Central memory CD4-positive, alpha-beta T cell (primary cell): Measurements from ENCODE around the gene PTTG2.

Experiments
- DNase-seq: peaks from one replicate; pipeline ENCODE4 v3.0.0; 2022

The PTTG2 gene

DNA sequence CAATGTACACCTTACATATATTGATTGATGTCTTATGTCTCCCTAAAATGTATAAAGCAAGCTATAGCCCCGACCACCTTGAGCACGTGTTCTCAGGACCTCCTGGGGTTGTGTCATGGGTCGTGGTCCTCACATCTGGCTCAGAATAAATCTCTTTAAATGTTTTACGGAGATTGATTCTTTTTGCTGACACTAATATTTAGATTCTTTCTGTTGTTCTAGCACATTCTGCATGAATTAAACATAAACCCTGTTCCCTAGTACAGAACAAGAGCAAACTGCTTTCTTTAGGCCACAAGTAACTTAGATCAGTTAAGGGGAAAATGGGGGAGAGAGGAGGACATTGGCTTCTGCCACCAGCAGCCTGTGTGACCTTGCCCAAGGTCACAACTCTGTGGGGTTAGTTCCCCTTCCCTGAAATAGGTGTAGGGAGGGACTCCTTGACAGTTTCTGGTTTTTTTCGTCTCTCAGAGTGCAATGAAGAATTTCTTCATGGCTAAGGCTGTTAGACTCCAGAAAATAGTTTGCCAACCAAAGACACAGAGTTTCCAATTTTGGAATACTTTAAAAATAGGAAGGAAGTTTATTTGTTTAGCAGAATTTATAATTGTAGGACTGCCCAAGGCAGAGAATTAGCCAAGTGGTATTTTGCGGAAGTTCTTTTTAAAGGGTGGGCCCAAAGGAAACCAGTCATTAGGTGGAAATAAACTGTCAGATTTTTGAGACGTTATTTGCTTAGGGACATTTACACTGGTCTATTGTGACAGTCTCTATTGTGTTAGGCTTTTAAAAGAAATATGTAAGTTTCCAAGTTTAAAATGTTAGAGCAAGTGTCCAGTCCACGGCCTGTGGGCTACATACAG, 29.4 kb downstream of the PTTG2 start:
- DNase-seq, result no peak

DNA sequence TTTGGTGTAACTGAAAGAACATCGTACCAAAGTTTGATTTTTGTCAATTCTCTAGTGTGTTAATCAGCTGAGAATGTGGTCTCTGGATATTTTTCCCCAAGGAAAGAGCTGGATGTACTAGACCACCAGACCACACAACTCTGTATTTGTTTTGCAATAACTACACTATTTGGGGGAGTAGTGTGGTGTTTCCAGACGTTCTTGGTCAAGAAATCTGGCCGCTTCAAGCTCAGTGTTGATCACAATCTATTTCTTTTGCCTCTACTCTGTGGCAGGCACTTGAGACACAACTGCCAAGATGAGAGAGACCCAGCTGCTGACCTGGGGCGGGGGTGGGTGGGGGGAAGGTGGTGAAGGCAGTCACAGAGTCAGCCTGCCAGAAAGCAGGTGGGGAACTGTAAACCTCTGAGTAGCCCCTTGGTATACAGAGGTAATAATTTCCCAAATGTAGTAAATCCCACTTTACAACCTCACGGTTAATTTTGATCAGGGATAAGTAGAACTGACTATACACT, 30.6 kb downstream of the PTTG2 start:
- no peak for DNase-seq

DNA sequence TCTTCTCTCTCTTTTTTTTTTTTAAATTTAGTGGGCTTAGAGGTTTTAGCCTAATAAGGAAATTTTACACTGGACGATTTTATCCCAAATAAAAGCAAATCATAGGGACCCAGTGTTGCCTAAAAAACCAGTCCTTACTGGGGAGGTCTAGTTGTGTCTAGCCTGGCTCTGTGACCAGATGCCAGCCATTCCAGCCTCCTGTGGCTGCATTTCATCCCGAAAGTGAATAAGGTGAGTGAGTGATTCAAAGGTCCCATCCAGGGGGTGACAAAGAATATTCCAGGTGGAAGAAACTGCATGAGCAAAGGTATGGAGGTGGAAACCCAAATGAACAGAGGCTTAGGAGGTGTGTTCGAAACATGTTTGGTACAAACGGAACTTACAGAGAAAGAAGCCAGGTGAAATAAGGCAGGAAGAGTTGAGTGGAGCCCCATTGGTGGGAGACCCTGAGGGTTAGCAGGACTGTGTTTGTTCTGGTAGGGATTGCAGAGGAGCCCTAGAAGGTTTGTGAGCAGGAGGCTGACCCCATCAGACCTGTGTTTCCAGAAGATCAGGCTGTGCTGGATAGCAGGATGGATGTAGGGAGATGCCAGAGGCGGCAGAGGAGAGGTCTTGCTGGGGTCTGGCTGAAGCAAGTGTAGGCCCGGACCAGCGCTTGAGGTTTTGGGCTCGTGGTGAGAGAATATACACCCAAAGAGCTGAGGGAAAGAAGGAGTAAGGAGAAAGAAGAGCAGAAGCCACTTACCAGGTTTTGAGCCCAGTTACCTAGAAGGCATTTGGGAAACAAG, 31.6 kb downstream of the PTTG2 start:
- no peak for DNase-seq

DNA sequence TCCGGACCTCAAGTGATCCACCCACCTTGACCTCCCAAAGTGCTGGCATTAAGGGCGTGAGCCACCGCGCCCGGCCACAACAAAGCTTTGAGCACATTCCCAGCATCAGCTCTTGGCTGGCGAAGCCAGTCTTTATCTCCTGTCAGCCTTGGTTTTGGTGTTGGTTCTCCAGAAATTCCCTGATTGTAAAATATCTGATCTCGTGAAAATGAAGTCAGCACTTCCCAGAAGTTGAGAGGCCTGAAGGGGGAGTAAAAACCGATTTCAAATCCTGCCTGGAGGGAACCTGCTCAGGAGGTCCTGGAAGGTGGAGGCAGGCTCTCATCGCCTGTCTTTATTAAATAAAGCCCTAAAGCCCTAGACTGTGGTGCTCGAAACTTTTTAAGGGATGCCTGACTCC, 33.6 kb downstream of the PTTG2 start:
- no peak for DNase-seq

DNA sequence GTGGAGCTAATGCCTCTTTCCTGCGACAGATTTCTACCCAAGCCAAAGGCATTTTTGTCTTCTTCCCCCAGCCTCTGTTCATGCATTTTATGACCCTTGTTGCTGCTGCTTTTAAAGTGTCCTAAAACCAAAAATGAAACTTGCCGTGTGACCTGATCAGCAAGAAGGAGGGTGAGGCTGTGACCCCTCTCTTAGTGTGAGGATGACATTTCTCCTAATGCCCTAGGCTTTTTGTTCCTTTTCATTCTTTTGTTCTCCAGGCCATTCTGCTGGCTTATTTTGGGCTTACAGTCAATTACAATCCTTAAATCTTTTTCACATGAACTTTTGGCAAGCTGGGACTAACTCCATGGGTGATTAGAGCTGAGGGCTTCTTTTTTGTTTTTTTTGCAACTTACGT, 34.4 kb downstream of the PTTG2 start:
- DNase-seq, result no peak

DNA sequence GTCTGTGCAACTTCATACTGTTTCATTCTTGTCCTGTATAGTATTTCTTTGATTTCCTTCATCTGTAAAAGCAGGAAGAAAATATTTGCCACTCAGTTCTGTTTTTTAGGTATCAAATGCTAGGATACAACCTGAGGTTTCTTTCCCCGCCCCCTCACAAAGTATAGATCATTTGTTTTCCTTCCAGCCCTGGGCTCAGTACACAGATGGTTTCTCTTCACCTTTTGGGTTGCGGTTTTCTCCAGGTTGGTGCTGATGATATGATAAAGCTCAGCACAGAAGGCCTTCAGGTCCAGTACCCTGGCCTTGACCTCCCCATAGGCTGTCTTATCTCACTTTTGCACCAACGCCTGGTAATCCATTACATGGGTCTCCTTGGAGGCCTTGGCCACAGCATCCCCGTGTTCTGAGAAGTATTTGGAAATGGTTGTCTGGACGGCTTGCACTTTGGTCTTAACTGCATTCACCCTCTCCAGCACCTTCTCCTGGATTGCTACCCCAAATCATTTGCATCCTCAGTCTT, 35.2 kb downstream of the PTTG2 start:
- DNase-seq, result no peak

DNA sequence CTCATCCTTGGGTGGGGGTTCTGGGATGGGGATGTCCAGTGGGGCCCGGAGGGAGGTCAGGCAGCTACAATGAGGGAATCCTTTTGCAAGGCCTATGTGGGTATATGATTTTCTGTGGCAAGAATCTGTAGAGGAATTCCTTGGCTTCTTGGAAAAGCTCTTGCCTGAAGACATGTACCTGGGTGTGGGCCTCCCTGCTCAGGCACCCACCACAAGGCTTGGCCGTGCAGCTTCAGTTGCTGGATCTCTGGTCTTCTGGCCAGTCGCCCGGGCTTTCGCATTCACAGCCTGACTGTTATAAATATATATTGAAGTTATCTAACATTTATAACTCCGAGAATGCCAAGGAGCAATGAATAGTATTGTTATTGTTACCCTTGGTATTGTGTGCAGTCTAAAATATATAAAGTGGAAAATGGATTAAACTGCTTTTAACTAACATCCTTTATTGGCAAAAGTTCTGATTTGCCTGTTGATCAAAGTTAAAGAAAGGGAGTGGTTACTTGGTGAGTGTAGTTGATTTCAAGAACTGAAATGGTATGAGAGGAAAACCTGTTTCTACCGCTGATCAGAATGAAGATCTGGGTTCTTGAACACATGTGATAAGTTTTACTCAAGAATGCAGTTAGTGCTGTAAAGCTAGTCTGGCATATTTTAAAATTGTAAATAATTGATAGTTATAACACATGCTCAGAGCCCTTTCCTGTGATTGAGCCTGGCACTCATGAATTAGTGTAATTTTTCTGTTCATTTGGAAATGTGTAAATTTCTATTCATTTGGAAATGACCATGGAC, 36.0 kb downstream of the PTTG2 start:
- no peak for DNase-seq

DNA sequence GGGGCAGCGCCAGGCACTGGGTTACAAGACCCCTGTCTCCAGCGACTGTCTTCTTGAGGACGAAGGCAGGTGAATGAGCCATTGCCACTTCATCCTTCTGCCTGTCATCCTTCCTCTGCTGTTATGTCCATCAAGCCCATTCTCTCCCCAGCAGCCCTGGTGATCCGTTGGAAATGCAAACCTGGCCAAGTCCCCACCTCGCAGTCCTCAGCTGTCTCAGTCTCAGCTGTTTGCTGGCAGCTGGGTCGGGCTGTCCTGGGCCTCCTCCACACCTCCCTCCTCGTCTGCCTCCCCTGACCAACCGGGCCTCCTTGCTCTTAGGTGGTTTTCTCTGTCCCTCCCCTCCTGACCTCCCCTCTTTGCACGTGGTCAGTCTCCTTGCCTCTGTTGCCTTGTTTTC, 38.0 kb downstream of the PTTG2 start:
- no peak for DNase-seq

DNA sequence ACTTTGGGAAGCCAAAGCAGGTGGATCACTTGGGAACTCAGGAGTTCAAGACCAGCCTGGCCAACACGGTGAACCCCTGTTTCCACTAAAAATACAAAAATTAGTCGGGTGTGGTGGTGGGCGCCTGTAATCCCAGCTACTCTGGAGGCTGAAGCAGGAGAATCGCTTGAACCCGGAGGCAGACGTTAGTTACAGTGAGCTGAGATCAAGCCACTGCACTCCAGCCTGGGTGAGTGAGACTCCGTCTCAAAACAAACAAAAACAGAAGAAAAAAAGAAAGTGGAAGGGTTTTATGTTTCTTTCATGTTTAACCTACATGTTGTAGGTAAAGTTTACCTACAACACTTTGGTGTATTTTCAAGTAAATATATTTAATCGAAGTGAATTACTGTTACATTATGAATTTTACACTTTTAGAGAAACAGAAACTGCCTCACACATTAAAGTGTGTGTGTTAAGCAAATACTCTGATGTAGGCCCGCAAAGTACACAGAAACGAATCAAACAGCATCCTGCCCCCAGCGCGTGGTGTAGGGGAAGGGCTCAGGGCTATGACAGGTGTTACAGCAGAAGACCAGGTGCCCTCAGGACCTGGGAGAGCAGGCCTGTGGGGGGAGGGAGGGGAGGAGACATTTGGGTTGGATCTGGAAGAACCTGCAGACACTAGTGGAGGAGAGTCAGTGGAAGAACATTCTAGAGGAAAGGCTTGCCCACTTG, 39.0 kb downstream of the PTTG2 start:
- no peak for DNase-seq

DNA sequence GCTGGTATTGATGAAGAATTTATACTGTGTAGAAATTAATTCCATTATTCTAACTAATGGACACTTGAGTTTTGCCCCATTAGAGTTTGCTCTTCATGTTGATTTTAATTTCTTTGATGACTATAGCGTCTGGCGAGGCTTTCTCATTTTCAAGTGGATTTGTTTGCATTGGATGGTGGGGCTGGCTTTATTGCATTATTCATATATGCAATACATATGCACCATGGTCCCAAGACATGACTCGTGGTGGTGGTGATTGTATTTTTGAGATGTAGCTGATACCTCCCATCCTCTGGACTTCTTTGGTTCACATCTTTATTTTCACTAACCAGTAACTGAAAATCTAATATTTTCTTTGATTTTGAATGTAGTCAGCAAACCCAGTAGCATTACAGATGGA, 39.8 kb downstream of the PTTG2 start:
- no peak for DNase-seq

DNA sequence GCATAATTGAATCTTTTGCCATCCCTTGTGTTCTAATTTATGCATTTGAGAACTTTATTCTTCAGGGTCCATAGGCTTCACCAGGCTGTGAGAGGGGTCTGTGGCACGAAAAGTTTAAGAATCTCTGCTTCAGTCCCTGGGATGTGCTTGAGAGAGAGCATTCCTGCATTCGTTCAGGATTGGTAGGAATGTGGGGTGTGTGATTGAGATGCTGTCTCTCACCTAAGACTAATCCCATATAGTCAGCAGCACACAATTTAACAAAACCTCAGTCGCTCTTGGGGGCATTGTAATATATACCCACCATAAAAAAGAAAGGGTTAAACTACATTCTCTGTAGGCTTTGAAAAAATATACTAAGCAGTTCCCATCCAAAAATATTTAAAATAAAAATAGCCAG, 41.7 kb downstream of the PTTG2 start:
- no peak for DNase-seq

DNA sequence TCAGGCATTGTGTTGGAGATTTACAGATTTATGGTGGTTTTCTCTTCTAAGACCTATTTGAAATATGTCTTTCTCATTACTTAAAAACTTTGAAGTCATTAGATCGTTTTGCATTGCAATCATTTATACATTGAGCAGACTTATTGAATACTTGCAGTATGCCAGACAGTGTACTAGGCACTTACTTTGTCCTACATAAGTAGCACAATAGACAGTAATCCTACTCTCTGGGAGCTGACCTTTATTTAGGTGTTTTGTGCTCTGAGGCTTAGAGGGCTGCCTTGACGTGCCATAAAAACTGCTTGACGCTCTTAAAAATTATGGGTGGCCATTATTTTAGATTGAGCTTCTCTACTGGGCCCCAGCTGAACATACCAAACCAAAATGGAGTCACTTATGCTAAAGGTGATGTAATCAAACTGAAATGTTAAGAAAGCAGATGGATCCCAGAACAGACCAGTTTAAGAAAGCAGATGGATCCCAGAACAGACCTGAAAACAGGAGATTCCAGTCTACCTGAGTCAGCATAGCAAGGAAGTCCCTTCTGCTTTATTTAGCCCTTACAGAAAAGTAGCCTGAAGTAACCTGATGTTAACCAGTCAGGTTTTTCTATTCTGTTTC, 42.4 kb downstream of the PTTG2 start:
- no peak for DNase-seq

DNA sequence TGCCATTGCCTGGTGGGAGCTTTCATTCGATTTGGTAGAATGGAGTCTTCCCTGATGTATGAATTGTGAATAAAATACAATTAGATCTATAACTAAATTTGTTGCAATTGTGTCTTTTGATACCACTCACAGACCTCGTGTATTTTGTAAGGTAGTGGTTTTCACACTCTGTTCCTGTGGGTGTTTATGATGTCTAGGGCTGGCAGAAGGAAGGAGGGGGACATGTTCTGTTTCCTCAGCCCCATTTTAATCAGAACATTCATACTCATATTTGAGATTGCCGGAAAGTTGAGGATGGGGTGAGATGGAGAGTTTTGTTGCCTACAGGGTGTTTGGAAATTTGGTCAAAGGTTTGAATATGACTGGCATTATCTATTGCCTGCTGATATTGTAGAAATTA, 42.9 kb downstream of the PTTG2 start:
- DNase-seq, result no peak

DNA sequence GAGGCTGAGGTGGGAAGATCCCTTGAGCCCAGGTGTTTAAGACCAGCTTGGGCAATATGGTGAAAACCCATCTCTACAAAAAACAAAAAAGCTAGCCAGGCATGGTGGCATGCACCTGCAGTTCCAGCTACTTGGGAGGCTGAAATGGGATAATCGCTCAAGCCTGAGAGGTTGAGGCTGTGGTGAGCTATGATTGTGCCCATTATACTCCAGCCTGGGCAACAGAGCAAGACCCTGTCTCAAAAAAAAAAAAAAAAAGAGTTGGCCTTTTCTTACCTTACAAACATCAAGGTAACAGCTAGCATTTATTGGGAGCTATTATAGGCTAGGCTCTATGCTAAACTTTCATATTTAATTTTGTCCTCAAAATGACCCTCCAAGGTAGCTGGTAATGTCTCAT, 43.4 kb downstream of the PTTG2 start:
- DNase-seq, result no peak

DNA sequence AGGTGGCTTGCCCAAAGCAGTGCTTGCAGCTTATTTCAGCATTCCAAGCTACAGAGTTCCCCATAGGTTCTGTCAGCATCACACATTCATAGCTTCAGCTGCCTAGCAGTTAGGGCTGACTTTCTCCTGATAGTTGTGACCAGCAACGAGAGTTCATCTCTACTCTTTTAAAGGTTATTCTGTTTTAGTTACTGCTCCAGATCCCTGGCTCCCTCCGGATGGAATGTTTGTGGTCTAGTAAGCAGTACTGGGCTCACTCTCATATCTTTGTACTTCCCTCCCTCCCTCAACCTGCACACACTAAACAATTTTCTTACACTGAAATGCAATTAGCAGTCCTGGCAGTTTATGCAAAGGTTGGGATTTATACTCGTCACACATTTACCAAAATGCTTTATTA, 43.9 kb downstream of the PTTG2 start:
- no peak for DNase-seq

DNA sequence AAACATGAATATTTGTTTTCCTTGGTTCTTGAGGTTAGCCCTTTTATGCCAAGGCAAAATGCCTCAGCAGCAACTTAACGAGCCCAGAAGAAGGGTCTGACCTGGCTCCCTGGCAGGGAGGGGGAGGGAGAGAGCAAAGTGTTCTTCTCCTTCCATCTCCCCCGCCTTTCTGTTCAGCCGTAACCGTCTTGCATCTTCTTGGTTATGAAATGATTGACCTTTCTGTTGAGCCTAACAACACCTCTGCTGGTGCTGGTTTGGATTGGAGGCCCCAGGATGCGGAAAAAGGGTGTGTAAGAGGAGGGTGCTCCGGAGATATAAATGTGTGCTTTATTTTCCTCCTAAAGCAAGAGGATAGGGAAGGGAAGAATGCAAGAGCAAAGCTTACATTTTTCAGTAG, 44.7 kb downstream of the PTTG2 start:
- DNase-seq, result no peak

DNA sequence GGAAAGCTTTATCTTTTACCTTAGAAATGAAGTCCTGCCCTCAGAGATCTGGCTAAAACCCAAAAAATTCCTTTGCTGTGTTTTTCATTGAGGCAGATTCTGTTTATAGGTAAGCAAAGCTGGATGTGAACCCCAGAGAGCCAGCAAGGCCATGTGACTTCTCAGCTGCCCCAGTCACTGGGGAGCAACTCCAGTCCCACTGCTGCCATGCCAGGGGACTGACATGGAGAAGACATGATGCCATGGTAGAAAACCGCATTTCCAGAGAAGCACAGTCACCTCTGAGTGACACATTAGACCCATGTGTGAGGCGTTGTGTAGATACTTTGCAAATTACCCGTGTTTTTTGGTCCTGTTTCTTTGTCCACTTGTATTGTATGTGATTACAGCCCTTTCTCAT, 45.4 kb downstream of the PTTG2 start:
- no peak for DNase-seq

DNA sequence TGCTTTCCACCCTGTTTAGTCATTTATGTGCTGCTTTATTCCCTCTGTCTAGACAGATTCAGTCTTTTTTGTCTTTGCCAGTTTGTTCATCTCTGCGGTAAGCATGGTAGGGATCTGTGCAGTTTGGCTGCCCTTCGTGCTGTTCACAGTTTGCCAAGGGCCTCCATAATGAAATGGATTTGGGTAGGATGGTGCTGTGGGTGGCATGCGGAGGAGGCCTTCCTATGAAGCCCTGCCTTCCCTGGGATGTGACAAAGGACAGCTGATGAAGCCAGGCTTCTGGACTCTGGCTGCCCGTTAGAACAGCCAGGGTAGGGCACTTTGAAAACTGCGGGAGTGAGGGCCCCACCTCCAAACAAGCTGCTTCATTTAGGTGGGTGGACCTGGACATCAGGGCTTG, 47.4 kb downstream of the PTTG2 start:
- DNase-seq, result no peak

DNA sequence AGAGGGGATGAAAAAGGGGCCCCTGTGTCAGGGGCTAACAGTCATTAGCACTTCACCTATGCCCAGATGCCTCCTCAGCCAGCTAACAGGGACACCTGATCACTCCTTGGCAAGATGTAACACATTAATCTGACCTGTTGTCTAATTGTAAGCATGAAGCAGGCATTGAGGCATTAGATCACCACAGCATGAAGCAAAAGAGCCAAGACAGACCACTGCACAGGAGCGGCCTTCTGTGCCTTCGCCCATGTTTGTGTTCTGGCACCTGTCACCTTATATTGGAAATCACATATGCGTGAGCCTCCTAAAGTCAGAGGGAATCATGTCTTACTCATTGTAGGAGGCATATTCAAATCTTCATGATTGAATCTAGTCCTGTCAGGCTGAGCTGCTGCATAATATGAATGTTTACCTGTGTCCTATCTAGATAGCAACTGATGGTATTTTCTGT, 48.4 kb downstream of the PTTG2 start:
- no peak for DNase-seq

DNA sequence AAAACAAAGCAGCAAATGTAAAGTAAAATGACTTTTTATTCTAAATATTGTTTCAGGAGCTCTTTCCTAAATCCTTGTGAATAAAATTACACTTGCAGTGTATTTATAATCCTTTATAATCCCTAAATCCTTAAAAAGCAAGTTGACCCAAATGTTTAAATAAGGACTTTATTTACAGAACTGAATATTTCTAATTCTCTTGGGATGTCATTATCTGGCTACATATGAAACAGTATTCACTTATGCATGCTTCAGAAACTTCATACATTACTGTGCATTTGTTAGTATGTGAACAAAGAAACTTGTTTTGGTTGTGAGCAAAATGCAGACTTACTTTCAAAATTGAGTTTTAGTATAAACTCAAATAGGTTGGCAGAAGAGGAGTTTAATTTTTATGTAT, 49.2 kb downstream of the PTTG2 start:
- no peak for DNase-seq

DNA sequence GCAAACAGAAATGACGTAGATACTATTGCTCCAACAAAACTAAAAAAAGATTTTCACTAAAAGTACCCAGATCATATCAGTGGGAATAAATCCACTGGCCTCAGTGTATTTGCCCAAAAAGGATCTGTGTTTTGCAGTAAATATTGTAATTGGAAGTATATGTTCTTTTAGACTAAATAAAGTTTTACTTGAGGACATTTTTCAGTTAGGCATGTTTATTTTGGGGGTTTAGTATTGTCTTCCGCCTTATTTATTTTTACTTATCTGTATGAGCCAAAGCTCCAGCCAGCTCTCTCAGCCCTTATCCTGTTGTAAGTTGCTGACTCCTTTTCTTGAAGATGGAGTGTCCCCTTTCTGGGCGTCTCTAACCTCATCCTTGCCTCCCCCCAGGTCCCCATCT, 49.8 kb downstream of the PTTG2 start:
- no peak for DNase-seq
